Tibial nerve (tissue), 4 donors: ENCODE data around the gene LYPD3.

Experiments used
- CTCF ChIP-seq, 5 experiments: fragments of 200-600 bp in 3 of 5; fragments of 450-650 bp in 2 of 5; sonication (generic) in 3 of 5; IDR thresholded peaks; one replicate each; pipeline ENCODE4 v1.5.1; 2016 to 2019; ENCODE audit warnings: antibody characterized with exemption in 5 of 5, mild to moderate bottlenecking in 3 of 5, moderate library complexity in 2 of 5
- EP300 ChIP-seq, 2 donors: sonication (generic); formaldehyde crosslinking; IDR thresholded peaks; one replicate each; pipeline ENCODE4 v1.6.1; 2017; ENCODE audit warnings: antibody characterized with exemption in 2 of 2, mild to moderate bottlenecking in 1 of 2
- POLR2A ChIP-seq, 2 donors: fragments of 450-650 bp; IDR thresholded peaks; one replicate each; pipeline ENCODE4 v1.6.1; 2017; ENCODE audit warnings: antibody characterized with exemption in 2 of 2, mild to moderate bottlenecking in 2 of 2, moderate library complexity in 2 of 2

DNA sequence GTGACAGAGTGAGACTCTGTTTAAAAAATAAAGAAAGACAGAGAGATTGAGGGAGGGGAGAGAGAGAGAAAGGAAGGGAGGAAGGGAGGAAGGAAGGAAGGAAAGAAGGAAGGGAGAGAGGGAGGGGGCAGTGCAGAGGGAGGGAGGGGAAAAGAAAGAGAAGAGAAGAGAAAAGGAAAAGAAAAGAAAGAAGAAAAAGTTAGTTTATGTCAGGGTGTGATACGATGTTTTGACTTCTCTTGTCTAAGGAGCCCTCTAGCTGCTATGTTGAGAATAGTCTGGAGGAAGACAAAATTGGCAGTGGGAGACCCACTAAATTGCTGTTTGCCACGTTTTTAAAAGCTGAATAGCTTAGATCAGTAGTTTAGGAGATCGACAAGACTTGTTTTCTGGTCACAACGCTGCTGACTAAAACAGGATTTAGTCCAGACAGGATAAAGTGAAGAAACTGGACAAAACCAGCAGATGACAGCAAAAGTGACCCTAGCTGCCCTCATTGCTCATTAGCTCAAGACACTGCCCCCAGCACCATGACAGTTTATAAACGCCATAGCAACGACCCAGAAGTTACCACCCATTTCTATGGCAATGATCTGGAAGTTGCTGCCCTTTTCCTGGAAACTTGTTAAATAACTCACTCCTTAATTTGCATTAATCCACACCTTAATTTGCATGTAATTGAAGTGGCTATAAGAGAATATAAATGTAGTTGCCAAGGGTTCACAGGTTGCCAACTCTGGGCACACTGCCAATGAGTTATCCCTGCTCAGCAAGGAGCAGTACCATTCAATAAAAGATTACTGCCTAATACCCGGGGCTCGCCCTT is 39.6 kb downstream of the LYPD3 start:
- TF ChIP-seq CTCF (IDR thresholded peaks at IDR 0.05) (peak in 2 of 5 experiments; percentile 10 to 22), POLR2A (IDR thresholded peaks at IDR 0.05) (no peak), EP300 (IDR thresholded peaks at IDR 0.05) (no peak)
